Thyroid gland (tissue), 4 donors: Measurements from ENCODE around the gene TSPAN12. TPM values are rescaled to one million over a fixed set of nuclear protein-coding genes. Genes with fewer than 3 reads are reported as not detected.

Experiments
- DNase-seq, 2 donors: peaks; one replicate each; pipeline ENCODE4 v3.0.0-alpha.2; 2019
- H3K27ac ChIP-seq, 3 donors: fragments of 200-600 bp; sonication (generic); 1 replicate in 2 of 3; 2 replicates in 1 of 3; pipeline ENCODE4 v1.5.1; 2016 to 2019; ENCODE audit warnings: mild to moderate bottlenecking in 1 of 3, moderate library complexity in 1 of 3
- H3K27me3 ChIP-seq: fragments of 200-600 bp; sonication (generic); one replicate; pipeline ENCODE4 v1.5.1; 2019
- H3K36me3 ChIP-seq, 2 donors: fragments of 200-600 bp; sonication (generic); one replicate each; pipeline ENCODE4 v1.5.1; 2016 to 2019
- H3K4me1 ChIP-seq, 2 donors: fragments of 200-600 bp; sonication (generic); one replicate each; pipeline ENCODE4 v1.5.1; 2017 to 2019
- H3K4me3 ChIP-seq, 3 donors: fragments of 200-600 bp; sonication (generic); replicated peaks in 1 of 3; 1 replicate in 2 of 3; 2 replicates in 1 of 3; pipeline ENCODE4 v1.5.1; 2016; ENCODE audit warnings: mild to moderate bottlenecking in 1 of 3
- H3K9me3 ChIP-seq: fragments of 200-600 bp; sonication (generic); one replicate; pipeline ENCODE4 v1.5.1; 2017
- CTCF ChIP-seq, 6 experiments: fragments of 200-600 bp in 3 of 6; fragments of 450-650 bp in 3 of 6; sonication (generic) in 3 of 6; IDR thresholded peaks; one replicate each; pipeline ENCODE4 v1.5.1; 2016 to 2019; ENCODE audit warnings: antibody characterized with exemption in 6 of 6, mild to moderate bottlenecking in 2 of 6, inconsistent platforms in 1 of 6, moderate library complexity in 1 of 6
- POLR2A ChIP-seq, 2 donors: fragments of 450-650 bp; IDR thresholded peaks; one replicate each; pipeline ENCODE4 v1.6.1; 2017; ENCODE audit warnings: antibody characterized with exemption in 2 of 2, mild to moderate bottlenecking in 2 of 2, moderate library complexity in 1 of 2
- WGBS, 2 donors: methylation state at CpG; one replicate each; pipeline ENCODE4 v1.1.5; 2017; 5-methylcytosine and 5-hydroxymethylcytosine counted together
- intact Hi-C: fragments of 100-400 bp; cut with DNase I; formaldehyde crosslinking; loops from one replicate; pipeline ENCODE4 v1.15.1; 2023
- total RNA-seq, 4 donors: library from RNA; depleted of rRNA; stranded (reverse); fragments of >200 nt; gene quantifications; one replicate each; pipeline ENCODE4 v1.2.3, GENCODE V29; 2016

The TSPAN12 gene
- total RNA-seq, 4 donors from 2014 or later, result 36.2 to 55.1 (median 48.8) TPM

DNA sequence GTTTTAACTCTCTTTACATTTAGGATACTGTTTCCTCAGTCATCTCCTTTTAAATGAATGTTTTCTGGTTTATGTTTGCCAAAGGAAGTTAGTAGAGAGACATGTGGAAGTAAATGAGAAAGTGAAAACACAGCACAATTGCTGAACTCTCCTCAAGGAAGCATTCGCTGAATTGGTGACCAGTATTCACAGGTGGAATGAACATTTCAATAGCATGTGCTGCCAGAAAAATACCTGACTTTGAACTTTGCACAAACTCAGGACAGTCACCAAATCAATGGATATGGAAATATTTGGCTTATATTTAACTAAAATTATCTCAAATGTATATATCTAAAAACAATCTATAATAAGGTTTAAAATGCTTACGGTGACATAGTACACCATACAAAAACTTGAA is 28.5 kb downstream of the TSPAN12 start:
- no peaks in the 10 kb centered on the region for H3K4me1 ChIP-seq
- no peaks in the 10 kb centered on the region for H3K9me3 ChIP-seq
- no peak for TF ChIP-seq CTCF (IDR thresholded peaks at IDR 0.05)
- no peak for TF ChIP-seq POLR2A (IDR thresholded peaks at IDR 0.05)
- 85 to 88% methylated on average over 2 of the region's 2 CpGs for whole genome bisulfite sequencing, 2 donors
- no peaks in the 10 kb centered on the region for H3K27me3 ChIP-seq
- H3K4me3 ChIP-seq, result no peak overlapping the region
- no peaks in the 10 kb centered on the region for H3K36me3 ChIP-seq
- no peak overlapping the region for H3K27ac ChIP-seq
- intact Hi-C loops, result no loop called here
- no peak for DNase-seq

- DNase-seq, result no peak
- no peak for TF ChIP-seq CTCF (IDR thresholded peaks at IDR 0.05)
- Histone ChIP-seq H3K27ac (no peak overlapping the region), H3K27me3 (no peaks in the 10 kb centered on the region), H3K36me3 (no peaks in the 10 kb centered on the region), H3K4me3 (no peak overlapping the region), H3K9me3 (no peaks in the 10 kb centered on the region), H3K4me1 (no peaks in the 10 kb centered on the region)
- 77 to 85% methylated on average over 2 of the region's 2 CpGs for WGBS, 2 donors
- intact Hi-C loops, result no loop called here
Observed at GRCh38 chr7:120828528-120828927, 29.4 kb downstream of the TSPAN12 start.

- WGBS, 2 donors, result 86 to 87% methylated on average over 8 of the region's 8 CpGs
- TF ChIP-seq POLR2A (IDR thresholded peaks at IDR 0.05) (no peak), CTCF (IDR thresholded peaks at IDR 0.05) (no peak)
Observed at GRCh38 chr7:120827371-120828118, 30.4 kb downstream of the TSPAN12 start.

DNA sequence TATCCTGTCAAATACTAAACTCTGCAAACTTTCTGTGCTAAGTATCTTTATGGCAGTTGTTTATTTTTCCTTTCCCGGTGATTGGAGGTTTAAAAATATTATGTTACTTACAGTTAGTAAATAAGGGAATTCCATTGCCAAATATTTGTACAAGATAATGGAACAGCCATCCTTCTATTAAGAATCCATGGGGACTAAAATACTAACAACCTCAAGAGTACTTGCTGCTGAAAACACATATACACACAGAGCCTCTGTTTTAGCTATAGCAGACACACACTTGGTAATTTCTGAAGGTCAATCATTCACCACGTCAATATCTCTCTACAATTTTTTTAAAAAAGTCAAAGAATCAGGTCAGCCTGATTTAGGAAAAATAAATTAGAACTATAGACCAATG is 32.4 kb downstream of the TSPAN12 start:
- H3K27ac ChIP-seq, result no peak overlapping the region
- DNase-seq, result no peak
- TF ChIP-seq POLR2A (IDR thresholded peaks at IDR 0.05), result no peak
- TF ChIP-seq CTCF (IDR thresholded peaks at IDR 0.05), result no peak
- intact Hi-C loops, result no loop called here
- H3K36me3 ChIP-seq, result no peaks in the 10 kb centered on the region
- H3K4me1 ChIP-seq, result no peaks in the 10 kb centered on the region
- H3K4me3 ChIP-seq, result no peak overlapping the region
- H3K9me3 ChIP-seq, result no peaks in the 10 kb centered on the region
- 43 to 49% methylated on average over 2 of the region's 2 CpGs for WGBS, 2 donors
- H3K27me3 ChIP-seq, result no peaks in the 10 kb centered on the region

More at GRCh38 chr7:120827371-120828118, 30.4 kb downstream of the TSPAN12 start:
- no peaks in the 10 kb centered on the region for H3K4me1 ChIP-seq
- H3K27me3 ChIP-seq, result no peaks in the 10 kb centered on the region
- intact Hi-C loops, result no loop called here
- no peak overlapping the region for H3K27ac ChIP-seq
- H3K4me3 ChIP-seq, result no peak overlapping the region
- no peaks in the 10 kb centered on the region for H3K36me3 ChIP-seq
- no peaks in the 10 kb centered on the region for H3K9me3 ChIP-seq
- no peak for DNase-seq

DNA sequence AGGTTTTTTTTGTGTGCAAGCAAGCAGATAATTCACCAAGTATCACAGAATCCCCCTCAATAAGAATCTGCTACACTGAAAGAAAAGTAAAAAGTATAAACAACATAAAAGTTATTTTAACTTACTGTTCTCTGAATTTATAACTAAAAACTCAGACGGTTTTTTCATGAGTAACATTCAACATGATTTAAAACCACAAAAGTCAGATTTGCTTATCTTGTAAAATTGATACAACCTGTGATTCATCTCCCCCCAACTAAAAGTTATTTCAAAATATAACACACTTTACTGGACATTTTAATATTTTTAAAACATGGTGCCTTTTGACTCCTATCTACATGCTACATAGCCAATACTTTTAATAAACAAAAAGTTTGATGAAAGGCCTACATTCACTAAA is 32.8 kb downstream of the TSPAN12 start:
- H3K27me3 ChIP-seq, result no peaks in the 10 kb centered on the region
- WGBS, 2 donors, result 61 to 67% methylated on average over 1 of the region's 1 CpG

More for the DNA sequence above, 32.8 kb downstream of the TSPAN12 start:
- Histone ChIP-seq H3K36me3 (no peaks in the 10 kb centered on the region), H3K4me1 (no peaks in the 10 kb centered on the region), H3K4me3 (no peak overlapping the region), H3K9me3 (no peaks in the 10 kb centered on the region), H3K27ac (no peak overlapping the region)
- TF ChIP-seq POLR2A (IDR thresholded peaks at IDR 0.05) (no peak), CTCF (IDR thresholded peaks at IDR 0.05) (no peak)
- intact Hi-C loops, result no loop called here
- DNase-seq, result no peak
